Endothelial cell of umbilical vein (primary cell): ENCODE results near the gene STARD13. TPM values are rescaled to one million over a fixed set of nuclear protein-coding genes. Genes with fewer than 3 reads are reported as not detected.

ENCODE experiments used
- BruUV-seq: library from RNA; stranded (reverse); fragments of 400-500 nt; replicated peaks from 2 replicates; lab custom pipeline; 2021; lab: Mats Ljungman, UMichigan
- CTCF ChIA-PET: fragments of 300-600, 350-600 bp; sonication (Branson Sonifier 250); formaldehyde crosslinking; loops from one replicate; lab custom pipeline; 2021; ENCODE audit warnings: antibody characterized with exemption, inconsistent platforms; lab: Charles Lee
- POLR2A ChIA-PET: fragments of 300-600, 350-600 bp; sonication (Branson Sonifier 250); formaldehyde crosslinking; loops from one replicate; lab custom pipeline; 2021; ENCODE audit warnings: antibody characterized with exemption, inconsistent platforms; lab: Charles Lee
- DNase-seq: peaks from one replicate; pipeline ENCODE4 v3.0.0-alpha.2; 2011; ENCODE audit warnings: low read depth, low spot score
- FAIRE-seq: peaks from 2 replicates; lab custom pipeline; 2011; peaks lifted over from hg19 to GRCh38; lab: Jason Lieb, UNC
- H2AFZ ChIP-seq: 2 replicates; pipeline ENCODE4 v1.6.0; 2012; ENCODE audit warnings: low read depth, low read length, control low read depth, inconsistent platforms
- H3K27ac ChIP-seq: 2 replicates; pipeline ENCODE4 v1.5.1; 2011; ENCODE audit warnings: low read depth, mild to moderate bottlenecking, control low read depth, low read length, moderate library complexity; ENCODE audit not compliant: insufficient read depth
- H3K27me3 ChIP-seq, 2 experiments: 2 replicates each; pipeline versions ENCODE4 v1.6.0 to v1.6.1; 2011; ENCODE audit warnings: low read length in 2 of 2, mixed read lengths in 1 of 2; ENCODE audit not compliant: control insufficient read depth in 2 of 2, insufficient read depth in 2 of 2
- H3K36me3 ChIP-seq, 2 experiments: 2 replicates in 1 of 2; 3 replicates in 1 of 2; pipeline ENCODE4 v1.5.1; 2011; ENCODE audit warnings: low read length in 2 of 2, mild to moderate bottlenecking in 1 of 2, moderate library complexity in 1 of 2; ENCODE audit not compliant: control insufficient read depth in 2 of 2, insufficient read depth in 2 of 2; ENCODE audit errors: extremely low read depth in 1 of 2
- H3K4me1 ChIP-seq: 3 replicates; pipeline ENCODE4 v1.5.1; 2011; ENCODE audit warnings: mild to moderate bottlenecking, low read length; ENCODE audit not compliant: control insufficient read depth, insufficient read depth; ENCODE audit errors: extremely low read depth
- H3K4me2 ChIP-seq: 2 replicates; pipeline ENCODE4 v1.6.1; 2011; ENCODE audit warnings: low read length, control low read depth, mixed read lengths; ENCODE audit not compliant: insufficient read depth
- H3K4me3 ChIP-seq, 3 experiments: fragments of 200-600 bp in 1 of 3; sonication (generic), shearing (Covaris generic) in 1 of 3; replicated peaks in 1 of 3; 2 replicates each; pipeline ENCODE4 v1.5.1; 2011 to 2016; ENCODE audit warnings: control low read depth in 3 of 3, low read length in 3 of 3, mild to moderate bottlenecking in 2 of 3, inconsistent platforms in 1 of 3, low read depth in 1 of 3, moderate library complexity in 1 of 3; ENCODE audit not compliant: insufficient read depth in 1 of 3
- H3K79me2 ChIP-seq: 2 replicates; pipeline ENCODE4 v1.6.0; 2012; ENCODE audit warnings: low read length, inconsistent platforms; ENCODE audit not compliant: control insufficient read depth, insufficient read depth
- H3K9ac ChIP-seq: replicated peaks from 2 replicates; pipeline ENCODE3; 2011; ENCODE audit warnings: low read length, control low read depth; ENCODE audit not compliant: insufficient read depth; ENCODE audit errors: extremely low read depth
- H3K9me1 ChIP-seq: replicated peaks from 3 replicates; pipeline ENCODE4 v1.6.0; 2011; ENCODE audit warnings: mild to moderate bottlenecking, low read length; ENCODE audit not compliant: control insufficient read depth, insufficient read depth; ENCODE audit errors: extremely low read depth
- H3K9me3 ChIP-seq: replicated peaks from 2 replicates; pipeline ENCODE4 v1.5.1; 2012; ENCODE audit warnings: low read length, inconsistent platforms; ENCODE audit not compliant: control insufficient read depth, insufficient read depth
- H4K20me1 ChIP-seq: replicated peaks from 2 replicates; pipeline ENCODE3; 2011; ENCODE audit warnings: mild to moderate bottlenecking, low read length; ENCODE audit not compliant: control insufficient read depth, insufficient read depth; ENCODE audit errors: extremely low read depth
- EZH2 ChIP-seq: IDR thresholded peaks from 2 replicates; pipeline ENCODE4 v1.6.1; 2012; ENCODE audit warnings: borderline replicate concordance, low read depth, mild to moderate bottlenecking, moderate library complexity, low read length, inconsistent platforms; ENCODE audit not compliant: severe bottlenecking
- FOS ChIP-seq: IDR thresholded peaks from 2 replicates; pipeline ENCODE4 v1.6.1; 2011; ENCODE audit warnings: mild to moderate bottlenecking, low read length, moderate library complexity, borderline replicate concordance; ENCODE audit not compliant: insufficient read depth
- GATA2 ChIP-seq: IDR thresholded peaks from 2 replicates; pipeline ENCODE4 v1.7.0; 2011; ENCODE audit warnings: low read depth, mild to moderate bottlenecking, moderate library complexity, mixed read lengths, low read length; ENCODE audit not compliant: insufficient read length, insufficient read depth
- JUN ChIP-seq: IDR thresholded peaks from 2 replicates; pipeline ENCODE4 v1.6.1; 2011; ENCODE audit warnings: borderline replicate concordance, low read depth; ENCODE audit not compliant: insufficient read length, insufficient read depth
- MYC ChIP-seq: IDR thresholded peaks from one replicate; pipeline ENCODE4 v1.6.1; 2011; ENCODE audit warnings: mild to moderate bottlenecking, low read depth, low read length
- POLR2A ChIP-seq: IDR thresholded peaks from 2 replicates; pipeline ENCODE4 v1.6.1; 2012; ENCODE audit warnings: low read depth, mild to moderate bottlenecking, control low read depth, low read length
- POLR2AphosphoS5 ChIP-seq: IDR thresholded peaks from 2 replicates; pipeline ENCODE4 v1.6.1; 2012; ENCODE audit warnings: low read depth, mild to moderate bottlenecking, control low read depth, low read length, moderate library complexity; ENCODE audit not compliant: insufficient read depth
- dilution Hi-C: fragments of 300-500 bp; cut with MboI; formaldehyde crosslinking; loops from one replicate; pipeline ENCODE4 v1.15.0; 2019; ENCODE audit warnings: low sequenced_read_pairs; ENCODE audit not compliant: extremely low pct_ligation_motif_present
- intact Hi-C: fragments of 100-400 bp; cut with micrococcal nuclease; formaldehyde crosslinking; loops from one replicate; pipeline ENCODE4 v1.10.0; 2022
- polyA plus RNA-seq, 4 experiments: library from polyadenylated mRNA; depleted of rRNA in 3 of 4; stranded (reverse) in 3 of 4; unstranded in 1 of 4; fragments of >200 nt; gene quantifications; 2 replicates each; pipeline versions ENCODE4 v1.2.1 to v1.2.3, GENCODE V29; 2011 to 2012; ENCODE audit warnings: missing spikeins in 1 of 4
- total RNA-seq: library from RNA; stranded (reverse); gene quantifications from 2 replicates; pipeline ENCODE4 v1.2.3, GENCODE V29; 2021
- TF ChIP-seq, protein P1 (sequence below), 2 donors: IDR thresholded peaks; 1 replicate in 1 of 2; 2 replicates in 1 of 2; pipeline ENCODE4 v1.5.1; 2011; ENCODE audit warnings: low read length in 2 of 2, mild to moderate bottlenecking in 2 of 2, moderate library complexity in 2 of 2, control low read depth in 1 of 2, inconsistent platforms in 1 of 2, low read depth in 1 of 2; ENCODE audit not compliant: insufficient read depth in 1 of 2; ENCODE audit errors: extremely low read depth in 1 of 2
- TF ChIP-seq, protein P2 (sequence below): IDR thresholded peaks from 2 replicates; pipeline ENCODE4 v1.6.1; 2011; ENCODE audit not compliant: insufficient read depth, insufficient read length

The STARD13 gene
- total and polyA plus RNA-seq, 2 donors (not counting 3 experiments of a cell fraction or from before 2014, with no cell fraction given): 11.0 to 47.7 TPM

- FAIRE-seq: no peak
- CTCF ChIA-PET: interaction anchor here (0.6 to 2.1 kb wide), 4 partner anchors 8 to 404 kb away, joined by 3 to 9 read pairs (median 4); no protein-coding TSS in a partner anchor
Measured at GRCh38 chr13:33138441-33138840, 147.1 kb downstream of the STARD13 start.

More at GRCh38 chr13:33138441-33138840, 147.1 kb downstream of the STARD13 start:
- Histone ChIP-seq H3K4me2 (no peak overlapping the region), H3K9ac (no peak overlapping the region), H4K20me1 (no peaks in the 10 kb centered on the region), H3K9me3 (no peaks in the 10 kb centered on the region), H3K4me3 (no peak overlapping the region), H3K27me3 (no peaks in the 10 kb centered on the region), H3K4me1 (no peaks in the 10 kb centered on the region), H3K9me1 (no peaks in the 10 kb centered on the region), H2AFZ (no peak overlapping the region), H3K79me2 (peaks cover 3% of the 10 kb centered on the region), H3K36me3 (peaks cover 0 to 9% of the 10 kb centered on the region in 2 experiments), H3K27ac (no peak overlapping the region)
- BruUV-seq: no TSS peak
- TF ChIP-seq POLR2AphosphoS5 (no peak), JUN (no peak), MYC (no peak), POLR2A (no peak), GATA2 (no peak), EZH2 (no peak), FOS (no peak)
- TF ChIP-seq, protein P1, sequence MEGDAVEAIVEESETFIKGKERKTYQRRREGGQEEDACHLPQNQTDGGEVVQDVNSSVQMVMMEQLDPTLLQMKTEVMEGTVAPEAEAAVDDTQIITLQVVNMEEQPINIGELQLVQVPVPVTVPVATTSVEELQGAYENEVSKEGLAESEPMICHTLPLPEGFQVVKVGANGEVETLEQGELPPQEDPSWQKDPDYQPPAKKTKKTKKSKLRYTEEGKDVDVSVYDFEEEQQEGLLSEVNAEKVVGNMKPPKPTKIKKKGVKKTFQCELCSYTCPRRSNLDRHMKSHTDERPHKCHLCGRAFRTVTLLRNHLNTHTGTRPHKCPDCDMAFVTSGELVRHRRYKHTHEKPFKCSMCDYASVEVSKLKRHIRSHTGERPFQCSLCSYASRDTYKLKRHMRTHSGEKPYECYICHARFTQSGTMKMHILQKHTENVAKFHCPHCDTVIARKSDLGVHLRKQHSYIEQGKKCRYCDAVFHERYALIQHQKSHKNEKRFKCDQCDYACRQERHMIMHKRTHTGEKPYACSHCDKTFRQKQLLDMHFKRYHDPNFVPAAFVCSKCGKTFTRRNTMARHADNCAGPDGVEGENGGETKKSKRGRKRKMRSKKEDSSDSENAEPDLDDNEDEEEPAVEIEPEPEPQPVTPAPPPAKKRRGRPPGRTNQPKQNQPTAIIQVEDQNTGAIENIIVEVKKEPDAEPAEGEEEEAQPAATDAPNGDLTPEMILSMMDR (IDR thresholded peaks at IDR 0.05; ENCODE audit: extremely low read depth in 1 of 2, insufficient read depth in 1 of 2, low read depth in 1 of 2, low read length in 2 of 2): no peak
- TF ChIP-seq, protein P2, sequence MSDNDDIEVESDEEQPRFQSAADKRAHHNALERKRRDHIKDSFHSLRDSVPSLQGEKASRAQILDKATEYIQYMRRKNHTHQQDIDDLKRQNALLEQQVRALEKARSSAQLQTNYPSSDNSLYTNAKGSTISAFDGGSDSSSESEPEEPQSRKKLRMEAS: no peak
- POLR2A ChIA-PET: no interaction called here
- intact Hi-C loops (no loop called here), dilution Hi-C loops (no loop called here)
- DNase-seq: no peak
